Pancreas (tissue), 10 donors: Measurements from ENCODE around the gene MVK. TPM values are rescaled to one million over a fixed set of nuclear protein-coding genes. Genes with fewer than 3 reads are reported as not detected.

ENCODE experiments used
- ATAC-seq, 4 donors: fragments of 200-7000 bp; cut with Tn5 transposase; one replicate each; pipeline versions ENCODE4 v1.8.0 to v1.9.1; 2020; ENCODE audit warnings: mild to moderate bottlenecking in 4 of 4, moderate library complexity in 4 of 4
- DNase-seq, 6 donors: peaks; one replicate each; pipeline ENCODE4 v3.0.0-alpha.2; 2020
- FAIRE-seq: peaks from 2 replicates; lab custom pipeline; 2012; peaks lifted over from hg19 to GRCh38; lab: Jason Lieb, UNC
- H3K27ac ChIP-seq, 4 donors: fragments of 200-600 bp; sonication (generic); 1 replicate in 3 of 4; 2 replicates in 1 of 4; pipeline versions ENCODE4 v1.5.0 to v1.8.0; 2020
- H3K27me3 ChIP-seq, 4 donors: fragments of 200-600 bp; one replicate each; pipeline ENCODE4 v1.8.0; 2021
- H3K36me3 ChIP-seq, 3 donors: fragments of 200-600 bp; sonication (generic) in 1 of 3; one replicate each; pipeline versions ENCODE4 v1.5.0 to v1.8.0; 2020 to 2021
- H3K4me1 ChIP-seq, 3 donors: fragments of 200-600 bp; one replicate each; pipeline ENCODE4 v1.8.0; 2021
- H3K4me3 ChIP-seq, 4 donors: fragments of 200-600 bp; sonication (generic) in 2 of 4; one replicate each; pipeline versions ENCODE4 v1.5.0 to v1.8.0; 2020 to 2021
- H3K9me3 ChIP-seq, 4 donors: fragments of 200-600 bp; one replicate each; pipeline ENCODE4 v1.8.0; 2021
- WGBS, 2 donors: extraction: QIAGEN DNeasy Blood & Tissue Kit; methylation state at CpG; one replicate each; pipeline ENCODE4 v1.1.7; 2013; 5-methylcytosine and 5-hydroxymethylcytosine counted together
- intact Hi-C, 3 donors: fragments of 100-400 bp; cut with DNase I; formaldehyde crosslinking; loops; one replicate each; pipeline versions ENCODE4 v1.11.1 to v1.14.2; 2022
- polyA plus RNA-seq, 2 donors: library from polyadenylated mRNA; stranded (reverse); fragments of 200-250 nt; gene quantifications; one replicate each; pipeline ENCODE4 v1.2.3, GENCODE V29; 2013
- total RNA-seq, 6 donors: library from RNA; stranded (reverse); fragmentation: NEBNext Ultra II Directional in 4 of 6; extraction: Animal tissue kit (Norgen Biotek cat#: 25700) in 4 of 6; gene quantifications; one replicate each; pipeline versions ENCODE4 v1.2.1 to v1.2.4, GENCODE V29; 2021 to 2023
- TF ChIP-seq, protein P1 (sequence below), 4 donors: fragments of 200-600 bp; sonication (generic) in 3 of 4; IDR thresholded peaks; one replicate each; pipeline versions ENCODE4 v1.5.0 to v1.8.0; 2021; ENCODE audit warnings: antibody characterized with exemption in 4 of 4
- donor health status: healthy with polysubstance abuse.
- donor health status: DM: no; HTN: no; CAD: no; lungs with moderate emphysema.
- donor health status: DM: no; HTN: no; CAD: no.
- donor health status: control.
- donor health status: control.
- donor health status: Bipolar disorder and iron deficiency.
- donor health status: DM: yes; HTN: yes; CAD: no.
- donor health status: DM: no; HTN: no; CAD: no.
- donor health status: DM: no; HTN: no; CAD: no.
- donor health status: DM: yes; HTN: yes; CAD: no.

Gene MVK
- total and polyA plus RNA-seq, 8 donors, result 5.8 to 15.9 (median 7.4) TPM

DNA sequence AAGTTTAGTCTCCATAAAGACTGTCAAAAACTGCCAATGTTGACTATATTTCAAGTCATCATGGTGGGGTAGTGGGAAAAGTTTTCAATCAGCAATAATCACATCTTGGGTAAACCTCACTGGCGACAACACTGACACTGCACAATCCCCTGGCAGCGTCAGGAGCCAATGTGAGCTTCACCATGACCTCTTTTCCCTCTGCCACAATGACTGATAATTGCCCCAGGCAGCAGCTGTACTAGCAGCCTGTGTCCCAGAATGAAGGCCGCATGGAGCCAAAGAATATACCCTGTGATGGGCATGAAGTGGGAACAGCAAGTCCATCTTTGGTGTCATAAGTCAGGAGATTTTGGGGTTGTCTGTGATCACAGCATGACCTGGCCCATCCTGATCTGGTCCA is 5.6 kb upstream of the MVK start:
- 82 to 83% methylated on average over 3 of the region's 3 CpGs for WGBS, 2 donors
- Histone ChIP-seq H3K4me3 (no peak overlapping the region), H3K36me3 (peaks cover 0 to 23% (median 14%) of the 10 kb centered on the region in 3 donors), H3K27ac (no peak overlapping the region), H3K4me1 (peaks cover 0 to 9% (median 0%) of the 10 kb centered on the region in 3 donors), H3K9me3 (no peaks in the 10 kb centered on the region), H3K27me3 (no peaks in the 10 kb centered on the region)
- TF ChIP-seq, protein P1, sequence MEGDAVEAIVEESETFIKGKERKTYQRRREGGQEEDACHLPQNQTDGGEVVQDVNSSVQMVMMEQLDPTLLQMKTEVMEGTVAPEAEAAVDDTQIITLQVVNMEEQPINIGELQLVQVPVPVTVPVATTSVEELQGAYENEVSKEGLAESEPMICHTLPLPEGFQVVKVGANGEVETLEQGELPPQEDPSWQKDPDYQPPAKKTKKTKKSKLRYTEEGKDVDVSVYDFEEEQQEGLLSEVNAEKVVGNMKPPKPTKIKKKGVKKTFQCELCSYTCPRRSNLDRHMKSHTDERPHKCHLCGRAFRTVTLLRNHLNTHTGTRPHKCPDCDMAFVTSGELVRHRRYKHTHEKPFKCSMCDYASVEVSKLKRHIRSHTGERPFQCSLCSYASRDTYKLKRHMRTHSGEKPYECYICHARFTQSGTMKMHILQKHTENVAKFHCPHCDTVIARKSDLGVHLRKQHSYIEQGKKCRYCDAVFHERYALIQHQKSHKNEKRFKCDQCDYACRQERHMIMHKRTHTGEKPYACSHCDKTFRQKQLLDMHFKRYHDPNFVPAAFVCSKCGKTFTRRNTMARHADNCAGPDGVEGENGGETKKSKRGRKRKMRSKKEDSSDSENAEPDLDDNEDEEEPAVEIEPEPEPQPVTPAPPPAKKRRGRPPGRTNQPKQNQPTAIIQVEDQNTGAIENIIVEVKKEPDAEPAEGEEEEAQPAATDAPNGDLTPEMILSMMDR (IDR thresholded peaks at IDR 0.05), result no peak
- no peak for ATAC-seq
- intact Hi-C loops, result no loop called here
- FAIRE-seq, result no peak
- DNase-seq, result no peak

DNA sequence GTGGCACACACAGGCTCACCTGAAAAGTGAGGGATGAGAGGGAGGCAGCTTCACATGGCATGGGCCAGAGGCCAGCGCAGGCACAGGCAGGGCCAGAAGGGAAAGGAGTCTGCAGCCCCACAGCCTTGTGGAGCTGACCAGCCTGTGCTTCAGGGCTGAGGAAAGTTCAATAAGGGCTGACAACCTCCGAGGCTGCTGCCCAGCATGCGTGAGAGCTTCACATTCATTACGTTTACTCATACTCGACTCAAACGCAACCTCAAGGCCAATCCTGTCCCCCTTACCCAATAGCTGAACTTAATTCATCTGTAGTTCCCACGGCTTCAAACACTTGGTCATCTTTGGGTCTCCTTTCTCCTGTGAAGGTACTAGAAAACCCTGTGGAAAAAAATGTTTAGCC is 5.1 kb upstream of the MVK start:
- DNase-seq (no peak), ATAC-seq (no peak), FAIRE-seq (no peak)
- TF ChIP-seq, protein P1 (IDR thresholded peaks at IDR 0.05), result no peak
- intact Hi-C loops, result no loop called here
- Histone ChIP-seq H3K27me3 (no peaks in the 10 kb centered on the region), H3K36me3 (peaks cover 0 to 23% (median 14%) of the 10 kb centered on the region in 3 donors), H3K27ac (no peak overlapping the region), H3K9me3 (no peaks in the 10 kb centered on the region), H3K4me1 (peaks cover 0 to 9% (median 0%) of the 10 kb centered on the region in 3 donors), H3K4me3 (no peak overlapping the region)
- 71 to 73% methylated on average over 7 of the region's 7 CpGs for WGBS, 2 donors

DNA sequence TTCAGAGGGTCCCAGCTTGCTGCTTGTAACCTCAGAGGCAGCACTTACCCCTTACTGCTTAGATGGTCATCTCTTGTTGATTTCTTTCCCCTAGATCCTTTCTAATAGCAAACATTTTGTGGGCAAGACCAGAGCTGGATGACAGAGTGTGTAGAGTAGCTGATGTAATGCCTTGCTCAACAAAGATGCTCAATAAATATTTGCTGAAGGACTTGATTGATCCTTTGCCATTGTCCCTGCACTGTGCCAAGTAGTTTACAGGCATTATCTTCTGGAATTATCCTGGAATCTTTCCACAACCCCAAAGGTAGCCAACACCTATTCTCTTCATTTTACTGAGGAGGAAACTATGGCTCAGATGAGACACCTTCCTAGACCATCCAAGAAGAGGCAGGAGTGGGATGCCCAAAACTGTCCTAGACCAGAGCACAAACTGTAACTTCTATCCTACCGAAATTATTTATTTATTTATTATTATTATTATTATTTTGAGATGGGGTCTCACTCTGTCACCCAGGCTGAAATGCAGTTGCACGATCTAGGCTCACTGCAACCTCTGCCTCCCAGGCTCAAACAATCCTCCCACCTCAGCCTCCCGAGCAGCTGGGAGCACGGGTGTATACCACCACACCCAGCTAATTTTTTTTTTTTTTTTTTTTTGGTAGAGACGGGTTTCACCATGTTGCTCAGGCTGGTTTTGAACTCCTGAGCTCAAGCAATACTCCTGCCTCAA is 1.7 kb upstream of the MVK start:
- H3K27ac ChIP-seq, result no peak overlapping the region
- H3K27me3 ChIP-seq, result no peaks in the 10 kb centered on the region
- ATAC-seq, result no peak
- FAIRE-seq, result no peak
- peaks cover 0 to 19% (median 9%) of the 10 kb centered on the region in 3 donors for H3K36me3 ChIP-seq
- peaks cover 0 to 15% (median 7%) of the 10 kb centered on the region in 3 donors for H3K4me1 ChIP-seq
- WGBS, 2 donors, result 85 to 88% methylated on average over 5 of the region's 5 CpGs
- DNase-seq, result no peak
- TF ChIP-seq, protein P1 (IDR thresholded peaks at IDR 0.05), result no peak
- intact Hi-C loops, result no loop called here
- H3K9me3 ChIP-seq, result no peaks in the 10 kb centered on the region
- peak overlapping the region in 1 of 4 donors; percentile 63 for H3K4me3 ChIP-seq

DNA sequence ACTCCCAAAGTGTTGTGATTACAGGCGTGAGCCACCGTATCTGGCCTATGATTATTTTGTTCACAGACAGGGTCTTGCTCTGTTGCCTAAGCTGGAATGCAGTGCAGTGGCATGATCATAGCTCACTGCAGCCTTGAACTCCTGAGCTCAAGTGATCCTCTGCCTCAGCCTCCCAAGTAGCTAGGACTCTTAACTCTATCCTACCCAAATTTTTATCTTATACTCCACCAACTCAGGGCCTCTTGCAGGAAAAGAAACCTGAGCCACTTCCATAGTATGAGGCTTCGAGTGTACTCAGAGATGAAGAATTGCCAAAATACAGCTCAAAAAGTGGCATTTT is 1.1 kb upstream of the MVK start:
- WGBS, 2 donors, result 42 to 52% methylated on average over 3 of the region's 3 CpGs
- DNase-seq, result no peak
- H3K27ac ChIP-seq, result no peak overlapping the region
- no peak for FAIRE-seq
- ATAC-seq, result no peak
- H3K27me3 ChIP-seq, result no peaks in the 10 kb centered on the region
- intact Hi-C loops, result no loop called here
- TF ChIP-seq, protein P1 (IDR thresholded peaks at IDR 0.05), result no peak
- peaks cover 0 to 19% (median 8%) of the 10 kb centered on the region in 3 donors for H3K36me3 ChIP-seq
- peaks cover 0 to 15% (median 7%) of the 10 kb centered on the region in 3 donors for H3K4me1 ChIP-seq
- peak overlapping the region in 3 of 4 donors; percentile 63 to 88 (median 84) for H3K4me3 ChIP-seq
- no peaks in the 10 kb centered on the region for H3K9me3 ChIP-seq

DNA sequence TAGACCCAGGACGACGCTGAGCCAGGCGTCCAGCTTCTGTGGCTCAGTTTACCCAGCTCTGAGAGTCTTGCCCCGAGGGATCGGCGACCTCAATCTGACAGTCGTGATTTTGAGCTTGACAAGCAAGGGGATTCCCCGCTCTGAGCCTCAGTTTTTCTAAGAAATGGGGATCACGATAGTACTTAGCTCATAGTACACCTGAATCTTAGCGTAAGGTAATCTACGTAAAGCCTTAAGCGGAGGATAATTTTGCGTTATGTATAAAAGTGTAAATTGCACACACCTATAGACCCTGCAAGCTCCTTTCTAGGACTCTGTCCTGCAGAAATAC is 285 bp downstream of the MVK start:
- FAIRE-seq (no peak), ATAC-seq (no peak)

More for the DNA sequence above, 285 bp downstream of the MVK start:
- Histone ChIP-seq H3K9me3 (no peaks in the 10 kb centered on the region), H3K36me3 (peaks cover 0 to 12% (median 0%) of the 10 kb centered on the region in 3 donors), H3K27me3 (no peaks in the 10 kb centered on the region), H3K4me1 (peaks cover 0 to 15% (median 7%) of the 10 kb centered on the region in 3 donors), H3K4me3 (peak overlapping the region; percentile 61 to 88 (median 74)), H3K27ac (peak overlapping the region in 1 of 4 donors; percentile 84)
- 0 to 1% methylated on average over 13 of the region's 13 CpGs for WGBS, 2 donors
- intact Hi-C loops, result no loop called here
- TF ChIP-seq, protein P1 (IDR thresholded peaks at IDR 0.05), result no peak
- no peak for DNase-seq
